Right lung (tissue), 5 donors: Measurements from ENCODE around the gene PRKG1. TPM values are rescaled to one million over a fixed set of nuclear protein-coding genes. Genes with fewer than 3 reads are reported as not detected.
"Not testable (repeated sequence)": the region's sequence is repeated elsewhere in the genome, so short reads cannot be mapped to it uniquely, and the experiment has no call there.

Experiments used
- DNase-seq, 2 donors: peaks; one replicate each; pipeline ENCODE4 v3.0.0-alpha.2; 2013
- polyA plus RNA-seq, 5 donors: library from polyadenylated mRNA; unstranded; fragments of 120-200 nt; gene quantifications; one replicate each; pipeline versions ENCODE4 v1.2.1 to v1.2.3, GENCODE V29; 2013; ENCODE audit warnings: inconsistent platforms in 1 of 5, low replicate concordance in 1 of 5; ENCODE audit not compliant: insufficient read length in 5 of 5, insufficient read depth in 1 of 5

Gene PRKG1
- polyA plus RNA-seq, 5 donors: 12.4 to 21.3 (median 15.8) TPM

DNA sequence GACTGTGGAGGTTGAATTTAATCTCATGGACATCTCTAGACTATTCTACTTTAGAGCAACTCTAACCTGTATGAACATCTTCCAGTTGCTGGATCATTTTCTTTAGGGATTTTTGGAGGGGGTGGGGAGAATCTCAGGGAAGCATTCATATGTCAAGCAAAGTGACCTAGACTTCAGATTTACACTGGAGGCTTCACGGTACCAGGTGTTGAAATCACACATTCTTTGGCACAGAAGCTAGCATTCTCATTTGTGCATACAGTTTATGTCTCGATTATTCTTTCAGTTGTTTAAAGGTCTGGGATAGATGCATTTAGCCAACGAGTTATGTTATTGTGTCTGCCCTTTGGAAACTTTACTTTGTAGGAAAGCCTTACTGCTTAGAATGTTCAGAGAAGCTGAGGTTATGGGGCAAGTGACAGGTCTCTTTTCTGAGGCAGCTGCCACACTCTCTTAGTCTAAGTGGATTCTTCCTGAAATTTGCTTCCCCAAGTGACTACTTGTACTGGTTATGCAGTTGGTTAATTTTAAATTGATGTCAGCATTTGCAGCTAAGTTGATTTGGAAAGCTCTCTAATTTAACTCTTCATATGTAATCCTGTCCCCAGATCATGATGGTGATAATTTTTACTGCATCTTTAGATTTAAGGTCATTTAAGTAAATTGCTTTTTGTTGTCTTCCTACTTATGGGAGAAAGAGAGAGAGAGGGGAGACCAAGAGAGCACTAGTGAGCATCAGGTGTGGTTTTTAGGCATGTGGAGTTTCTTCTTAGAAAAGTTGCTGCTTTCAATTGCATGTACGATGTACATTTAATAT, 153.8 kb downstream of the PRKG1 start:
- no peak for DNase-seq

DNA sequence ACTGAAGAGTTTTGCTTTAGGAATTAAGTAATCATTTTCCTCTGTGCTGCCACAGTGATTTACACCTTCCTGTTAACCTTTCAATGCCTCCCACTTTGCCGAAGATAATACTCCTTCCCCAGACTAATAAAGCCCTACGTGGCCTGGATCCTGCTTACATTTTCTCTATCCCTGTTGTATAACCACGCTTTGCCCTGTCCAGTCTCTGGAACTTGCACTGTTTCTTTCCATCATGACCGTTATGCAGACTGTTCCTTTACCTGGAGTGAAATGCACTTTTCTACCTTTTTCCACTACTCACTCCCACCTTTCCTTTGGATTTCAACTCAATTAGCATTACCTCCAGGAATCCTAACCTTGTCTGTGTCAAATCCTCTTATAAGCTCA, 154.4 kb downstream of the PRKG1 start:
- no peak for DNase-seq

DNA sequence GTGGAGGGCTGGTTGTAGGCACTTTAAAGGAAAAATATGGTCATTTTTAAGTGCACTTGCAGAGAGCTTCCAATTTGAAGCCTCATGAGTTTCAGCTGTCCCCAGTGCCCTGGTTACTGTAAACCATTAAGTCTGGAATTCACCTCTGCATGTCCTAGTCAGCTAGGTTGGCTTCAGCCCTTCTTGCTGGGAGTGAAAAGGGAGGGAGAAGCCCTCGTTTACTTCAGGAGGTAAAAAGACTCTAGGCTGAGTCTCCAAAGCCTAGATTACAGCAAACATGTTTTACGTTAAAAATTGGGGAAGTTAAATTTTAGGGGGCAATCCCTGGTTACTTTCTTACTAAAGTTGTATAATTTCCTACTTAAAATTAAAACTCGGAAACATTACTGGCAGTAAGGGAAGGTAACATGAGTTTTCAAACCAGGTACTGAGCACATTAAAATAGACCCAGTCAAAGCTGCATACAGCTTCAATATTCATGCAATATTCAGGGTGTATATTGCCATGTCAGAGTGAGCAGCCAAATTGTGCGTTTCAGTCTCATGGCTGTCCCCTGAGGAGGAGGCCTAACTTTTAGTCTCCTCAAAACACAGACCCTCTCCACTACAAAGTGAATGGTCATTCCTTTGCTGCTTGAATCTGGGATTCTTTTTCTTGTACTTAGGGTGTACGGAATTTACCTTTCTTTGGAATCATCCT, 156.7 kb downstream of the PRKG1 start:
- DNase-seq: no peak

DNA sequence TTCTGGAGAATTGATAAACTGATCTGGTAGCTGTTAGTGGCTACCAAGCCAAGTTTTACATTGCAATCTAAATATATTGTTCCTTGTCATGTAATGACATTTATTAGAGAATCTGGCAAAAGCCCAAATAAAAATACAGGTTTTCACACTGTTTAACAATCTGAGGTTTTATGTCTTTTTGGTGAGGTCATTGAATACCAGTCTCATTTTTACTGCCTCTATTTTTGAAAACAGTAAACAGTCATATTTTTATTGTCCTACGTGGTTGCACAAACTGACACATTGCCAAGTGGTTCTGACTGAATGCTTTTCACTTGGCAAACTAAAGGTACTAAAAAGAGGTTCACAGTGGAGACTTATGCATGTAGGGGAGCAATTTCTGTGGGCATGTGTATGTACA, 157.5 kb downstream of the PRKG1 start:
- DNase-seq: no peak

DNA sequence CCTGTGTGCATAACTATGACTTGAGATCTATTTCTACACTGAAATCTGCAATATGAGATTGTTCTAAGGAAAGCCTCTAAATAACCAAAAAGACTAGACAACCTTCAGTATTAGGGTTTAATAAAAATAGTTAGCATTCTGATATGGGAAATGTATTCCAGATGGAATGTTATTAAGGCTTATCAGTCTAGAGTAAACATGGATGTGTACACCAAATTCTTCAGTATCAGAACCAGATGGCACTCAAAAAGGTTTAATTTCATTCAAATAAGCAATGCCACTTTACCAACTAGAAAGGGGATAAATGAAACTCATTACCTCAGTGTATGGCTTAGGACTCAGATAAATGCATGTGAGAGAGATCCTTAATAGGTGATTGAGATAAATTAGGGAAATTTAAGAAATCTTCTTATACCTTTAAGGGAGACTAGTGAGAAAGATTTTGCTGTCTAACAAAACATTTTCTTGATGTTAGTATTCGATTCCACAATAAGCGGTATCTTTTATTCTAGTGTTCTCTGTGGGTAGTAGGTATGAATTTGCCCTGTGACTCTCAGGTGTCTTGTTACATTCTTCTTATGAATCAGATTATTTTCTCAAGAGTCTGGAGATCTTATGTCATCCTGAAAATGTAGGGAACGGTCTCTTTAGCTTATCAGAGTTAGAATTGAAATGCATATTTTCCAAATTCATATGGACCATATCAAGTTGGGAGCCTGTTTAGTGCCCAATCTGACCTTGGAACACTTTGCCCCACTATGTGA, 159.2 kb downstream of the PRKG1 start:
- no peak for DNase-seq

DNA sequence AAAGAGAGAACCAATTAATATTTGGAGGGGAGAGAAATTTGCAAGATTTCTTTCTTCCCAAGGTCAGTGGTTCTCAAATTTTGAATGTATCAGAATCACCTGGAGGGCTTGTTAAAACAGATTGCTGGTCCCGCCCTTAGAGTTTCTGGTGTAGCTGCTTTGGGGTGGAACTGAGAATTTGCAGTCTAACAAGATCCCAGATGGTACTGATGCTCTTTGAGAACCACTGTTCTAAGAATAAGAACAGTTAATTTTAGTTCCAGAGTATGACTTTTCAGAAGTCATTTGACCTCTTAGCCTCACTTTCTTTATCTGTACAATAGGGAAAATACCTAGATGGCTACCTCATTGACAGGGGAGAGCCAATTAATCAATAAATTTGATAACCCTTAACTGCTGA, 161.6 kb downstream of the PRKG1 start:
- DNase-seq: no peak

DNA sequence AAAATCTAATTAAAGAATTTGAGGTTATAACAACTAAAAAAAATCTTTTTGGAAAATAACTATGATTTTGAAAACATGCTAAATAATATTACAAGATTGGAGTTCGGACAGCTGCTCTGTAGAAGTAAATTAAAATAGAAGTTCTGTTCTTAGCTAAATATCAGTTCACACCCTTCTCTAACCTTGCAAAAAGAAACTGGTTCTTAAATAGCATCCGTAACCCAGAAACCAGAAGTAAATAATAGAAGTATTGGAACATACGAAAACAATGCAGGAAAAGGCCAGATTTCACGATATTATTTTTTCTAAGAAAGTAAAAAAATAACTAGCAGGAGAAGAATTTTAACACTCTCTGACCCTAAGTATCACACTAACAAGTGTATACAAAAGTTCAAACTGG, 164.7 kb downstream of the PRKG1 start:
- DNase-seq: no peak

DNA sequence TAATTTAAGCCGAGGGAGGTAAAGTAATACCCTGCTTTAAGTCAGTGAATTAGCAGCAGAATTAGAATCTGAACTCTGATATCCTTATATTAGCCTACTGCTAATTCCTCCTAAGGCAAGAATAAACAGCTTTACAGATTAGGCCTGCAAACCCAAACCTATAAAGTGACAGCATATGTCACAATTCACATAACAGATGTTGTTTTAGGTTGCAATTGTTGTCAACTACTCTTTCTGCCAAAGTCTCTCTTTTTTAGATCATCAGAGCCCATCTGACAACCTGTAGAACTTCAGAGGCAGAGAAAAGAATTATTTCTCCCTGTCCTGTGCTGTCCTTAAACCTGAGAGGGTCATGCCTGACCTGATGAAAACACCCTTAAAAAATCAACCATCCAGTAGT, 167.2 kb downstream of the PRKG1 start:
- DNase-seq: no peak

DNA sequence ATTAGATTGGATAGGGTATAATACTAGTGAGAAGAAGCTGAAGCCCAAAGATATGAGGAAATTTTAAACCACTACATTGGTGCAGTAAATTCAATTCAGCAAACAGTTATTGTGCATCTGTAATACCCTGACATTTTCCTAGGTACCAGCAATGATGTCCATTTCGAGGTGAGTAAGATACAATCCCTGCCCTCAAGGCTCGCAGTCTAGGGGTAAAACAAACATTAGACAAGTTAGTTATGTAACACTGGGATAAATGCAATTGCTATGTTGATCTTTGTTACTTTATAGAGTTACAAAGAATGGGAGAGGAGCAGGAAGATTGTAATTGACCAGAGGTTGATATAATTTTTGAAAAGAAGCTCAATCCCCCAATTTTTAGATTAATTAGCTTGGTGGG, 168.1 kb downstream of the PRKG1 start:
- no peak for DNase-seq

DNA sequence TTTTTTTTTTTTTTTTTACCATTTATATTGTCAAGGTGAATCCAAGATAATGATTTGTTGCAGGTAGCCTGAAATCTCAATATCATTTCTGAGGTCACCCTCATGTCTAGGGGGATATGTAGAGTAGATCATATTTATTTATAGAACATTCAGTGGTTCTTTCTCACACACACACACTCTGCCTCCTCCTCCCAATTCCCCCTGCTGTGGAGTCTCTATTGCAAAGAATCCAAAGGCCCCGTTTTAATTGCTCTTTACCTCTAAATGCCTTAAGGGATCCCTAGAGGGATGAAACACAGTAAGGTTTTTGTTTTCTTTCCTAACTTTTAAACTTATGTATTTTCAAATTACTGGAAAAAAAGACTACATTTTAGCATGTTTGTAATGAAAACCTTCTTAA, 170.0 kb downstream of the PRKG1 start:
- no peak for DNase-seq

DNA sequence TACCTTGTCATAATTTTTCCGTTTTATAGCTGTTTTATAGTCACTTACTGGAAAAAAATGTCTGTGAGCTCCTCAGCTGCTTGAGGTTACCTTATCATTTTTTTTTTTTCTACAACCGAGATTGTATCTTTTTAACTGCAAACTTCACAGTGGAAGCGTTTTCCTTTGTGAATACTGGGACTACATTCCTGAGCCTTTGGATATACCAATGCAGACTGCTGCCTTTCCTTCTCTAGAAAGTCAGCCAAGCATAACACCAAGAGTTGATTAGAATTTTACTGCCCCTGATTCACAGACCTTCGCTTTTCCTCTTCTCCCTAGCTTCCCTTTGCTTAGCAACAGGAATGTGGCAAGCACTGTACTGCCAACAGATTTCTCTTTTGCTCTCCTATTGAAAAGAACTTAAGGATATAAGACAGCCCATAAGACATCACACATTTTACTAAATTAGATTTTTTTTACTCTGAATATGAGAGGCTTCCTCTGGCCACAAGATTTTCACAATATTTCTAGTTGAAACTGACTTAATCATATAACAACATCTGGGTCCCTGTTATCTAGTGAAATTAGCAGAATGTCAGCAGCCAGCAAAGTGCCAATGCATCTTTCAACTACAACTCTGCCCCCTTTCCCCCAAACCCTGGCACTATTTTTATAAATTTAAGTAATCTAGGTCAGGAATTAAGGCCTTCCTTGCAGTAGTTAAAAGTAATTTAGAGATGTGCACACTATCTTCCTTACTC, 170.6 kb downstream of the PRKG1 start:
- no peak for DNase-seq

DNA sequence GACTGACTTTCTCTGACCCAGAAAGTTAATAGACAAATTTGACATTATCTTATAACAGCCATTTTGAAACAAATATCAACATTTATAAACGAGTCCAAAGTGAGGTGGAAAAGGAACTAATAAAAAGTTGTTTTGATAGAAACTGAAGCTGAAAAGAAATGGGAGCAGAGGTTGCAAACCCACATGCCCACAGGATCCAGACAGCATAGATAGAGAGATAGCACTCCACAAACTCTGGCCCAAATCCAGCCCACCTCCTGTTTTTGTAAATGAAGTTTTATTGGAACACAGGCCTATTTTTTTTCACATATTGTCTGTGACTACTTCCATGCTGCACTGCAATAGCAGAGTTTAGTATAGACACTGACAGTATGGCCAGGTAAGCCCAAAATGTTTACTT, 171.9 kb downstream of the PRKG1 start:
- DNase-seq: no peak

DNA sequence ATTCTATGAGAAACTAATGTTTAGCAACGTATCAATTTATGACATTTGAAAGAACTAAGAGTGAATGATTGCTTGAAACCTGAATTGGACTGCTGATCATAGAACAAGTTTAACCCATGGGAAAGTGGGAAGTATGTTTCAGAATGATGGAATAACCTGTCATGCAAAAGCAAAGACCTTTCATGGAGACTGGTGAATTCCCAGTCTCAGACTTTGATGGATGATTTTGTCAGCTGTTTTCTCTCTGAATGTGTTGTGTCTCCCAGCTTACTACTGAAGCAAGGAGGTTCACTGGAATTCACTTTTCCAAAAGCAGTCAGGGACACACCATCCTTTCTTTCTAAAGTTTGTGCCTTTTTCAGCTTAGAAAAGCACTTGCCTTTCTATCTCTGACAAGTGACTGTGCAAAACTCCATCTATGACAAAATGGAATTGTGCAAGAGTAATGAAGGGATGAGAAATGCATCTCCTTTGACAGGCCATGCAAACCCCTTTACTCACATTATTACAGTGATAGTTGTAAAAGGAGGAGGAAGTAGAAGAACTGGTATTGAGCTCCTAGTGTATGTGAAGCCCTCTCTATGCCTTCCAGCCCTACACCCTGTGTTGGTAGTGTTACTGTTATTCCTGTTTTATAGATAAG, 176.1 kb downstream of the PRKG1 start:
- no peak for DNase-seq

DNA sequence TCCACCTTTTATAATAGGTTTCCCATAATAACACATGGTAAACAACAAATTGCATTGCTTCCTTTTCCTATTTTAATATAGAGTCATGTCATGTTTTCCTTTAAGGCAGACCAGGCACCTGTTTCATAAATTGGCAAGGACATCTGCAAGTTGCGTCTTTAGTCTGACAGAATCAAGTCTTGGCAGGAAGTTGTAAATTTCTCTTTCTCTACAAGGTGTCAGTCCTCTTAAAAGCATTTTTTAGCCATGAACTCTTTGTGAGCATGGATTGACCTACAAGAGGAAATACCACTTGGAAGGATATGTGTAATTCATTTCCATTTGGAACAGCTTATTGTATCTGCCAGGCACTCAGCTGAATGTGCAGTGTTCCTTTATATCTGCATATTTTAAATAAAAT, 176.8 kb downstream of the PRKG1 start:
- no peak for DNase-seq

DNA sequence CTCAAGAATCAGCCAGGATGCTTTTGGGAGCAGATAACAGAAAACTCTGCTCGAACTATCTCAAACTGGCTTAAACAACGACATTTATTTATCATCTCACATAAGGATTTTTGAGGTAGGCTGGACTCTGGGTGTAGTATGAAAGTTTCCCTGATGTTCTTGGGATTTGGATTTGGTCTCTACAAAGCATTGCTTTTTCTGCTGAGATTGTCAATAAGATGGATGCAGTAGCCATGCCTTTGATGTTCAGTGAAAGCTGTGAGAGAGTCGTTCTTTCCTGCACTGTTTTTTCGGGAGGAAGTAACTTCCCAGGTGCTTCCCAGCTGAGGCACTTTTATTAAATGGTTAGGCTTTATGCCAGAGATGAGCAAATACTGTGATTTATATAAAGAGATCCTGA, 181.1 kb downstream of the PRKG1 start:
- no peak for DNase-seq

DNA sequence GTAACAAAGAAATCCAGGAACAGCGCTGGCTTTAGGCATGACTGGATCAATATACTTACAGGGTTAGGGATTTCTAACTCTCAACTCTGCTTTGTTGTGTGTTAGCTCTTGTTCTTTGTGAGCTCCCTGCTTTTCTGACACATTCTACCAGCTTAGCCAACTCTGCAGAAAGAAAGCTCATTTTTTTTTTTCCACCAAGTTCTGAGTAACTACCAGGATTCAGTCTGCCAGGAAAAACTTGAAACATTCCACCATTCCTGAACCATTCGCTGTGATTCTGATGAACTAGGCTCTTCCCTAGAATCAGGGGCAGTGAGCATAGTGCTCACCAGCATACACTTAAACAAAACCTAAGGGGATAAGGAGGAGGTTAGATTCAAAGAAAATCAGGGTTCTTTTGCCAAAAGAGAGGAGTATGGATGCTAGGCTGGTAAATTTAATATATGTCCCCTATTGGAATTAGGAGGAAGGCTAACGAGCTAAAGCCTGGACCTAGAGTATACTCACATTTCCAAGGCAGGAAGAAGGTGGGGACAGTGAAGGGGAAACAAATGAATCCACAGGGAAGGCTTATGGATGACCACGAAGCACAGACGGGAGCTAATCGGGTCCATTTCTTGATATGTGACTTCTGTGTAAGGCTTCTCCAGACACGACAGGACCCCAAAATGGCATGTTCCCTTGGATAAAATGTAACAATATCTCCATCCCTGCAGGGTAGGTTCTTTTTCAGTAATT, 183.4 kb downstream of the PRKG1 start:
- DNase-seq: no peak

DNA sequence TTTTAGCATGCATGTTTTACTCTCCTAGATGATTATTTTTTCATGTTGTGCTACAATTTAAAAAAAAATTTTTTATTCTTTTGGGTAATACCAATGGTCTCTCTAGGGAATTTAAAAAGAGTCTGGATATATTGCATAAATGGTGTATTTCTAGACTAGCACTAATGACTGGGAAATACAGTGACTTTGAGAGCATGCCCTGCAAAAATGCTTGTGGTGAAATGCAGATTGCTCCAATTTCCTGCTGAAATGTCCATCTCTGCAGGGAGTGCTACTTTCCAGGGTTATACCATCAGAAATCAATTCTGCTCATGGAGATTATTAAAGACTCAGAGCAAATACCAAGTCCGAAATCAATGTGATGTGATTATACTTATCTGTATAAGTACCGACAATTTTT, 186.1 kb downstream of the PRKG1 start:
- DNase-seq: no peak

DNA sequence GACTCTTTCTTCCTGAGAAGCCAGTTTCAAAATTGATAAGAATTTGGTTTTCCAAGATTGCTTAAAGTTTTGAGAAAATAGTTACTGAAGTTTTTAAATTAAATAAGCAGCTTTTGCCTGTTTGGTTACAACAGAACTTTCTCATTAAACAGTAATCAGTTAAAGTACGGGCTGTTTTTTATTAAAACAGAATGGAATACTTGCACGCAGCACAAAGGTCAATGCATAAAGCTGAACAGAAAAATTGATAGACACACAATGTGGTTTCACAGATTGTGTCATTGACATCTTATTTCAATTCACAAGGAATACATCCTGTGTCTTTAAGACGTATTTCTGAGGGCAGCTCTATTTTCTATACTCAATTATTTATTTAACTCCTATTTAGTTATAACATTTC, 192.2 kb downstream of the PRKG1 start:
- DNase-seq: no peak

DNA sequence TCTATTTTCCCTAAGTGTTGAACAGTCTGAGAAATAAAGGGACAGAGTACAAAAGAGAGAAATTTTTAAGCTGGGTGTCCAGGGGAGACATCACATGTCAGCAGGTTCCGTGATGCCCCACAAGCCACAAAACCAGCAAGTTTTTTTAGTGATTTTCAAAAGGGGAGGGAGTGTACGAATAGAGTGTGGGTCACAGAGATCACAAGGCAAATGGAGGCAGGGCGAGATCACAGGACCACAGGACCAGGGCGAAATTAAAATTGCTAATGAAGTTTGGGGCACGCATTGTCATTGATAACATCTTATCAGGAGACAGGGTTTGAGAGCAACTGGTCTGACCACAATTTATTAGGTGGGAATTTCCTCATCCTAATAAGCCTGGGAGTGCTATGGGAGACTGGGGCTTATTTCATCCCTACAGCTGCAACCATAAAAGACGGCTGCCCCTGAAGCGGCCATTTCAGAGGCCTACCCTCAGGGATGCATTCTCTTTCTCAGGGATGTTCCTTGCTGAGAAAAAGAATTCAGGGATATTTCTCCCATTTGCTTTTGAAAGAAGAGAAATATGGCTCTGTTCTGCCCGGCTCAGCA, 193.8 kb downstream of the PRKG1 start:
- not testable (repeated sequence) for DNase-seq

DNA sequence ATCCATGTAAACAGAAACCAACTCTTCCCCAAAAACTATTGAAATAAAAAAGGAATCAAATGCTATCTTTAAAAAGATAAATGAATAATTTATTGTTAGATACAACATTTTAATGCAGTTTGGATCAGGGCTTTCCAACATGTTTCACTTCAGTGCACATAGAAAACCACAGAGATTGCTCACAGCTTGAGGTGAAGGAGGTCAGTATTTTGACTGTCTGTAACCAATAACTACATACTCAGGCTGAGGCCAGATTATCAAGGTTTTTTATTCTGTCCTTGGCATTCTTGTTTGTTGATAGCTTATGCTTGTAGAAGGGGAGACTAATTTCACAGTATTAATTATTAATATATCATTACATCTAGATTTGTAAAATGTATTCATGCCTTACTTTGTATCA, 195.5 kb downstream of the PRKG1 start:
- no peak for DNase-seq
